Activated CD4-positive, alpha-beta T cell treated with anti-CD3 and anti-CD28 coated beads for 1 hour (primary cell): ENCODE results near the gene SRRM3.
"Not testable (repeated sequence)": the region's sequence is repeated elsewhere in the genome, so short reads cannot be mapped to it uniquely, and the experiment has no call there.

ENCODE experiments used
- DNase-seq: peaks from one replicate; pipeline ENCODE4 v3.0.0-alpha.2; 2020

The SRRM3 gene

DNA sequence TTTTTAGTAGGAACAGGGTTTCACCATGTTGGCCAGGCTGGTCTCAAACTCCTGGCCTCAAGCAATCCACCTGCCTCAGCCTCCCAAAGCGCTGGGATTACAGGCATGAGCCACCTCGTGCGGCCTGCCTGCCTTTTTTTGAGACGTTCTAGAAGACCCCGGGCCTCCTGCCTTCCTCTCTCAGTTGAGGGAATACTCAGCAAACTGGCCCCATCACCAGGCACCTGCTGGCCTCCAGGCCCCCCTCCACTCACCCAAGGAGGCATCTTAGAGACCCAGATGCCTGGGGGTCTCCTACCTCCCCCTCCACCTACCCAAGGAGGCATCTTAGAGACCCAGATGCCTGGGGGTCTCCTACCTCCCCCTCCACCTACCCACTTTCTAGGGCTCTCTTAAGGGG is 91.2 kb downstream of the SRRM3 start:
- not testable (repeated sequence) for DNase-seq

DNA sequence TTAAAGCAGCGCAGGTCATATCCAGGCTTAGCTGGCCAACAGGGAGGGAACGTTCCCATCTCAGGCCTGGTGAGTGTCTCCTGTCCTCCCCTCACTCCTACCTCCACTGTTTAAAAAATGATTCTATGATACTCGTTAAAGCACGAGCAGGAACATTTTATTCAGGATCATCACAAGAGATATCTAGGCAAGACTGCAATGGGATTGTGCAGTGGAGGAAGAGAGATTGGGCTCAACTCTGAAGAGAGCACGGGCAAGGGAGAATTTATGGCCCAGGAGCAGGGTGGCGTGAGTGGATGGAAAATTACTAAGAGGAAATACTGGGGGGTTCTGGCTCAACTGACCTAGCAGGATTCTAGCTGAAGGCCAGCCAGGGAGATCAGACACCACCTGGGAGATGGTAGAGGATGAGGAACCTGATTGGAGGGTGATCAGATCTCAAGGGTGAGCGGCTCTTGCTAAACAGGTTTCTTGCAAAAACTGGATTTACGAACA is 91.8 kb downstream of the SRRM3 start:
- no peak for DNase-seq

DNA sequence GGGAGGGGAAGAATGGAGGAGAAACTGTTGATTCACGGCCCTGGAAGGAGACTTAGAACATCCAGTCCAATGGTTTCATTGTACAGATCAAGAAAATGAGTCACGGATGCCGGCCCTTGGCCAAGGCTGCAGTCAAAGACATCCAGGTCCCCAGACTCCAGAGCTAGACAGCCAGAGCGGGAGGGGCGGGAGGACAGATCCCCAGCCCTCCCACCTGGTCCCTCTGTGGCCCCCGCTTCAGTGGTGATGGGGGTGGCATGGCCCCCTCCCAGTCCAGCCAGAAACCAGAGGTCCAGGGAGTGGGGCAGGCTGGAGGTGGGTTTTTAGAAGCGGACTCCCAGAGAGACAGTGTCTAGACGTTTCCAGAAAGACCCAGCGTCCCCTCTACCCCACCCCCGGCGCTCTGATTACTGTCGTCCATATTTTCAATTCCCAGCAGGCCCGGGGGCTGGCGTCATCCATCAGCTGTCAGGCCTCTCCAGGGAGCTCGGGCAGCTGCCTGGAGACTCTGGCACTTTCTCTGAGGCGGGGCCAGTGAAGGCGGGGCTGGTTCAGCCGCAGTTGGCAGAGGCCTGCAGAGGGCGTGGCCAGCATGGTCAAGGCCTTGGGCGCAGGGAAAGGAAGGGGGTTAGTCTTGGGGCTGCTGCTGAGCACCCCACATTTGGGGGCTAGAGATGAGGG is 92.8 kb downstream of the SRRM3 start:
- DNase-seq = no peak

DNA sequence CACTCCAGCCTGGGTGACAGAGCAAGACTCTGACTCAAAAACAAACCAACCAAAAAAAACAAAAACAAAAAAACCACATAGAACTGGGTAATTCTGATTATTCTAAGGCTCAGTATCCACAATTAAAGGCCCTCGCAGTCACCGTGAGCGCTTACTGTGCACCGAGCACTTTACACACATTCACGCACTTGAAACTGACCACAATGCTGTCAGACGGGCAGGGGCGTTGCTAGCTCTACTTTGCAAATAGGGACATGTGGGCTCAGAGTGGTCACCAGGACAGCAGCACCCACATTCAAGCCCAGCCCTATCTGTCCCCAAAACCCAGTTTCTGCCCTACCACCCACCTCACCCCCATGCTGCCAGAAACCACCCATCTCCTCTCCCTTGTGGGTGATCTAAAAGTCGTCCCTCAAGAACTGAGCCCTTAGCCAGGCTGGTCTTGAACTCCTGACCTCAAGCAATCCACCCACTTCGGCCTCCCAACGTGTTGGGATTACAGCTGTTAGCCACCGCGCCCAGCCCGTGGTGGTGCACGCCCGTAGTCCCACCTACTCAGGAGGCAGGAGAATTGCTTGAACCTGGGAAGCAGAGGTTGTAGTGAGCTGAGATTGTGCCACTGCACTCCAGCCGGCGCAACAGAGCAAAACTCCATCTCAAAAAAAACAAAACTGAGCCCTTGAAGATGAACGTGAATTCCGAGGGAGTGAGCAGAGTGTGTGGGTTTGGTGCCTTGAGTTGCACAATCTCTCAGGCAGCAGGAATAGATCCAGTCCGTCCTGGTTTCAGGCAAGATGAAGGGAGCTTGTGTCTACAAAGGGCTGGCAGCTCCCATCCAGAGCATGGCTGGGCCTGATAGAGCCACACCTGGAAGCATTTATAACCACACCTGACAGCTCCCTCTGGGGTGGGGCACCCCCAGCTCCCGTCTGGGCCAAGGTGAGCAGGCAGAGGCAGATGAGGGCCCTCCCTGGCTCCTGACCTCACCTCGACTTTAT is 95.3 kb downstream of the SRRM3 start:
- no peak for DNase-seq

DNA sequence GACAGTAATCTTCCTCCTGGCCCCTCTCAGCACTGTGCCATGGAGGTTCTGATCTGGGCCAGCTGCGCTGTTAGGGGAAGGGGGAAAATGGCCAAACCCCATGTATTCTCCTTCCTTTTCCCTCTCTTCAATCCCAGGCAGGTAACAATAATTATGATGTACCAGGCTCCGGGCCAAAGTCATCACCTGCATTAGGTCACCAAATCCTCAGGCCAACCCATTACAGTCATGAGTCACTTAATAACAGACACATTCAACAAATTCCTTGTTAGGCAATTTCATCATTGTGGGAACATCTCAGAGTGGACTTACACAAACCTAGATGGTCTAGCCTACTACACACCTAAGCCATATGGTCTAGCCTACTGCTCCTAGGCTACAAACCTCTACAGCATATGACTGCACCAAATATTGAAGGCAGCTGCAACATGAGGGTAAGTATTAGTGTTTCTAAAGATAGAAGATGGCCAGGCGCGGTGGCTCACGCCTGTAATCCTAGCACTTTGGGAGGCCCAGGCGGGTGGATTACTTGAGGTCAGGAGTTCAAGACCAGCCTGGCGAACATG is 98.6 kb downstream of the SRRM3 start:
- no peak for DNase-seq

DNA sequence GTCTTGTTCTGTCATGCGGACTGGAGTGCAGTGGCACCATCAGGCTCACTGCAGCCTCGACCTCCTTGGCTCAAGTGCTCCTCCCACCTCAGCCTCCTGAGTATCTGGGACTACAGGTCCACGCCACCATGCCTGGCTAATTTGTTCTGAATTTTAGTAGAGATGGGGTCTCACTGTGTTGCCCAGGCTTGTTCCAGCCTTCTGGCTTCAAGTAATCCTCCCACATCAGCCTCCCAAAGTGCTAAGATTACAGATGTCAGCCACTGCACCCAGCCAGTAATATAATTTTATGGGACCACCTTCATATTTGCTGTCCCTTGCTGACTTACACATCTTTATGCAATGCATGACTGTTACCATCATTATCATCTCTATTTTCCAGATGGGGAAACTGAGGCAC is 99.3 kb downstream of the SRRM3 start:
- DNase-seq = no peak

DNA sequence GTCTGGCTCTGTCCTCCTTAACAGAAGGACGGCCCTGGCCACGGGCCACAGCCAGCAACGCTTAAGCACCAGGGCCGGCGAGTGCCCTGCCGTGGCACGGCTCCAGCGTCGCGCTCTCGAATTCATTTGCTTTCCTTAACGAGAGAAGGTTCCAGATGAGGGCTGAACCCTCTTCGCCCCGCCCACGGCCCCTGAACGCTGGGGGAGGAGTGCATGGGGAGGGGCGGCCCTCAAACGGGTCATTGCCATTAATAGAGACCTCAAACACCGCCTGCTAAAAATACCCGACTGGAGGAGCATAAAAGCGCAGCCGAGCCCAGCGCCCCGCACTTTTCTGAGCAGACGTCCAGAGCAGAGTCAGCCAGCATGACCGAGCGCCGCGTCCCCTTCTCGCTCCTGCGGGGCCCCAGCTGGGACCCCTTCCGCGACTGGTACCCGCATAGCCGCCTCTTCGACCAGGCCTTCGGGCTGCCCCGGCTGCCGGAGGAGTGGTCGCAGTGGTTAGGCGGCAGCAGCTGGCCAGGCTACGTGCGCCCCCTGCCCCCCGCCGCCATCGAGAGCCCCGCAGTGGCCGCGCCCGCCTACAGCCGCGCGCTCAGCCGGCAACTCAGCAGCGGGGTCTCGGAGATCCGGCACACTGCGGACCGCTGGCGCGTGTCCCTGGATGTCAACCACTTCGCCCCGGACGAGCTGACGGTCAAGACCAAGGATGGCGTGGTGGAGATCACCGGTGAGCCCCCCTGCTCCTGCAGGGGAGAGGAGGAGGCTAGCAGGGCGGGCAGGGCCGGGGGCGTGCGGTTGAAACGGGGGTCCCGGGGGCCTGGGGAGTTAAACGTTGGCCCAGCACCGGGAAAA is 100.9 kb downstream of the SRRM3 start, which contains the start of gene HSPB1:
Gene HSPB1, plus strand, starts transcription at position 327 of the 855 bp plus-strand sequence. Its CDS starts 40 bp downstream, at position 367.
- peak; percentile 55 for DNase-seq

DNA sequence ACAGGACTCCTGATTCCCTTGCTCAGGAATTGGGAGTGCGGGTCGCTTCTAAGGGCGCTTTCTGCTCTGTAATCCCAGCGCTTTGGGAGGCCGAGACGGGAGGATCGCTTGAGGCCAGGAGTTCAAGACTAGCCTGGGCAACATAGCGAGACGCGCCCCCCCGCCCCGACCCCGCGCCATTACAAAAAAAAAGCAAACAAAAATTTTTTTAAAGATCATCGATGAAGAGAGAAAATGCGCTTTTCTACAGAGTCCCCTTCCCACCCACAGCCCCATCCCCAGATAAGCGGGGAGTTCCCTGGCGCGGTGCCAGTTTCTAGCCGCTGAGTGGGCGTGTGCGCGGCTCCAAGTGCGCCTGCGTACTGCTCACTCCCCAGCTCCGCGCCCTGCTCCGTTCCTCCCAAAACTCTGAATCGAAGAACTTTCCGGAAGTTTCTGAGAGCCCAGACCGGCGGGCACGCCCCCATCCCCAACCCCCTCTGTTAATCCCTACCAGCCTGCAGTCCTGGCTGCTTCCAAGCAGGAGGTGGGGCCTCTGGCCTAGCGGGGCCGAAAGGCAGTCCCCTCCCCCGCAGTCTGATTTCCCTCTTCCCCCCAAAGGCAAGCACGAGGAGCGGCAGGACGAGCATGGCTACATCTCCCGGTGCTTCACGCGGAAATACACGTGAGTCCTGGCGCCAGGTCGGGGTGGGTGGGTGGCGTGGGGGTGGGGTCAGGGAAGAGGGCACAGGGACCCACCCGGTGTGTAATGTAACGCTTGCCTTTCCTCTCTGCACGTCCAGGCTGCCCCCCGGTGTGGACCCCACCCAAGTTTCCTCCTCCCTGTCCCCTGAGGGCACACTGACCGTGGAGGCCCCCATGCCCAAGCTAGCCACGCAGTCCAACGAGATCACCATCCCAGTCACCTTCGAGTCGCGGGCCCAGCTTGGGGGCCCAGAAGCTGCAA is 101.8 kb downstream of the SRRM3 start:
- peak; percentile 71 for DNase-seq

DNA sequence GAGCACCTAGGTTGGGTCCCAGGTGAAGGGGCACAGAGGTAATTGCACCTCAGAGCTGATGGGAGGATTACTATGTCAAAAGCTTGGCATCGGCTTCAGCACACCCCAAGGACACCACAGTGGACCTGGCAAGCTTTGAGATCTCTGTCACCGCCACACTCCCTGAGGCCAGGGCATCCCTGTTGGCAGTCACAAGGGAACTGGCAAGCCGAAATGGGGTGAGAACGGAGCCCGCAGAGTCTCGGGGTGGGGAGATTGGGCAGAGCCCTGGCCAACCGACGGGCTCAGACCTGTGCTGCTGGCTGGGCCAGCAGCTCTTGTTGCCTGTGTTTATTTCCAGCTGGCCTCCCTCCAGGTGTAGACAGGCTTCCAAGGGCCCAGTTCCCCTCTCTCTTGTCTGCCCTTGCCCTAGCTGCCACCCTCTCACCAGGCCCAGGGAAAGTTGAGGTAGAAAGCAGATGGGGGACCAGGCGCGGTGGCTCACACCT is 103.2 kb downstream of the SRRM3 start:
- no peak for DNase-seq

DNA sequence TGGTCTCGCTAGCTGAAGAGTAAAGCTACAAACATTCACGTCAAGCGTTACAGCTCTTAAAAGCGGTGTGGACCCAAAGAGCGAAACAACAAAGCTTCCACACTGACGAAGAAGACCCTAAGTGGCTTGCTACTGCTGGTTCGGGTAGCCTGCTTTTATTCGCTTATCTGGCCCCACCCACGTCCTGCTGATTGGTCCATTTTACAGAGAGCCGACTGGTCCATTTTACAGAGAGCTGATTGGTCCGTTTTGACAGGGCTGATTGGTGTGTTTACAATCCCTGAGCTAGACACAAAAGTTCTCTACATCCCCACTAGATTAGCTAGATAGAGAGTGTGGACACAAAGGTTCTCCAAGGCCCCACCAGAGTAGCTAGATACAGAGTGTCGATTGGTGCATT is 107.2 kb downstream of the SRRM3 start:
- not testable (repeated sequence) for DNase-seq

DNA sequence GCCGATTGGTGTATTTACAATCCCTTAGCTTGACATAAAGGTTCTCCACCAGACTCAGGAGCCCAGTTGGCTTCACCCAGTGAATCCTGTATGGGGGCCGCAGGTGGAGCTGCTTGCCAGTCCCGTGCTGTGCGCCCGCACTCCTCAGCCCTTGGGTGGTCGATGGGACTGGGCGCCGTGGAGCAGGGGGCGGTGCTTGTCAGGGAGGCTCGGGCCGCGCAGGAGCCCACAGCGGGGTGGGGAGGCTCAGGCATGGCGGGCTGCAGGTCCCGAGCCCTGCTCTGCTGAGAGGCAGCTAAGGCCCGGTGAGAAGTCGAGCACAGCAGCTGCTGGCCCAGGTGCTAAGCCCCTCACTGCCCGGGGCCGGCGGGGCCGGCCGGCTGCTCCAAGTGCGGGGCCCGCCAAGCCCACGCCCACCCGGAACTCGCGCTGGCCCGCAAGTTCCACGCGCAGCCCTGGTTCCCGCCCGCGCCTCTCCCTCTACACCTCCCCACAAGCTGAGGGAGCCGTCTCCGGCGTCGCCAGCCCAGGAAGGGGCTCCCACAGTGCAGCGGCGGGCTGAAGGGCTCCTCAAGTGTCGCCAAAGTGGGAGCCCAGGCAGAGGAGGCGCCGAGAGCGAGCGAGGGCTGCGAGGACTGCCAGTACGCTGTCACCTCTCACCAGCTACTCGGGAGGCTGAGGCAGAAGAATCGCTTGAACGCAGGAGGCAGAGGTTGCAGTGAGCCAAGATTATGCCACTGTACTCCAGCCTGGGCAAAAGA is 107.8 kb downstream of the SRRM3 start:
- DNase-seq = not testable (repeated sequence)

DNA sequence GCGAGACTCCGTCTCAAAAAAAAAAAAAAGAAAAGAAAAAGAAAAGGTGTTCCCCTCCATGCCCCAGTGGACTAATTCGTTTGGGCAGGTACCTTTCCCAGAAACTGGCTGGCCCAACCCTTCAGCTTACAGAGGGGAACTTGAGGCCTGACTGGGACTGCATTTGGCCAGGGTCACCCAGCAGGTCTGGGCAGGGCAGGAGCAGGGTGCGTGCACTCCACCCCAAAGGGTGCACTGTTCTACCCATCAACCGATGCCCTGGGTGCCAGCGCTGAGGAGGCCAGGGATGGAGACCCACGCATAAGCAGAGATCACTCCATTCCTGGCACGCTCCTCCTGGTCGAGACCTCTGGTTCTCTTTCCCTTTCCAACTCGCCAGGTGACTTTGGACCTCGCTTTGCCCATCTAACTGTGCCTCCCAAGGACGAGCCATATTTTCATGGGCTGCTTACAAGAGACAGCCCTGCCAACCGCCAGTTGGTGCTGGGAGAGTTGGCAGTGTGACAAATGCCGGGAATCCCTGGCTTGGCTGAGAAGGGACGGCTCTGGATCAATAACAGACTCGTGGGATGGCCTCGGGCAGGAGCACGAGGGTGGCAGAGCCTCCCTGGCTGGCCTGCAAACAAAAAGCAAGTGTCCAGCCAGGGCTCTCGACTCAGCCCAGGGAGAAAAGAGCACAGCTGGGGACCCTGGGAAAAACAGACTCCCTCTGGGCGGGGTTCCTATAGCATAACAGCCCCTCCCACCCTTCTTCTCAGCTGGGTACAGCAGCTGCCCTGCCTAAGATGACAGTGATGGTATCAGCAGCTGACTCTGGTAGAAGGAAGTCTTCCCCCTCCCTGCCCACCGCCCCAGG is 108.6 kb downstream of the SRRM3 start:
- DNase-seq = no peak

DNA sequence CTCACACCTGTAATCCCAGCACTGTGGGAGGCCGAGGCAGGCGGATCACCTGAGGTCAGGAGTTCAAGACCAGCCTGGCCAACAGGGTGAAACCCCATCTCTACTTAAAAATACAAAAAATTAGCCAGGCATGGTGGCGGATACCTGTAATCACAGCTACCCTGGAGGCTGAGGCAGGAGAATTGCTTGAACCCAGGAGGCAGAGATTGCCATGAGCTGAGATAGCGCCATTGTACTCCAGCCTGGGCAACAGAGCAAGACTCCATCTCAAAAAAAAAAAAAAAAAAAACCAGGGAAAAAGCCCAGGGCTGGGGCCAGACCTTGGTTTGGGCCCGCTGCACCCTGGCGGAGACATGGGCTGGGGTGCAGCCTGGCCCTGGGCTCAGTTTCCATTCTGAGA is 110.1 kb downstream of the SRRM3 start:
- not testable (repeated sequence) for DNase-seq

DNA sequence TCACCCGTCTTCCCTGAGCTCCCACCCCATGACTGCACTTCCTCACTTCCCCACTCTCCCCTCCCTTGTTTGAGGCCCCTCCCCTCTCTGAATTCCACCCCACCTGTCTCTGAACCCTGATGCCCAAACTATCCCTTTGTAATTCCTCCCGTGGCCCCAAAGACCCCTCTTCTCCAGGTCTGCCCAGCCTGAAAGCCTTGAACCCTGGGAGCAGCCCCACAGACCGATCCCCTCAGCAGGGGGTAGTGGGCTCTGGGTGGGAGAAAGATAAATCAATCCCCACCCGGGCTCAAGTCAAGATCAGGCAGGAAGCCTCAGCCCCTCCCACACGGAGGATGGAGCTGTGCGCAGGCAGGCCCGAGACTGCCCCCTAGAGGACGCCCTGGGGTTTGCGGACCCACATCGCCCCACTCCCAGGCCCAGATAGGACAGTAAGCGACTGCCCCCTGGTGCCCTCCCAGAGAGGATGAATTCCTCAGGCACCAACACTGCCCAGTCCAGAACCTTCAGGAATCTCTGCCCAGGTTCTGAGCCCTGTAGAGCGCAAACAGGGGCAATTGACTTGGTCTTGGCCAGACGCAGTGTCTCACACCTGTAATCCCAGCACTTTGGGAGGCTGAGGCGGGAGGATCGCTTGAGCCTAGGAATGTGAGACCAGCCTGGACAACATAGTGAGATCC is 112.5 kb downstream of the SRRM3 start:
- peak; percentile 93 for DNase-seq

DNA sequence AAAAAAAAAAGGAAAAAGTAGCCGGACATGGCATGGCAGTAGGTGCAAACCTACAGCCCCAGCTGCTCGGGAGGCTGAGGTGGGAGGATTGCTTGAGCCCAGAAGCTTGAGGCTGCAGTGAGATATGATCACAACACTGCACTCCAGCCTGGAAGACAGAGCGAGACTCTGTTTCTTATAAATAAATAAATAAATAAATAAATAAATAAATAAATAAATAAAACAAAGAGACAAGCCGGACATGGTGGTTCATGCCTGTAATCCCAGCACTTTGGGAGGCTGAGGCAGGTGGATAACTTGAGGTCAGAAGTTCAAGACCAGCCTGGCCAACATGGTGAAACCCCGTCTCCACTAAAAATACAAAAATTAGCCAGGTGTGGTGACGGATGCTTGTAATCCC is 113.0 kb downstream of the SRRM3 start:
- not testable (repeated sequence) for DNase-seq

DNA sequence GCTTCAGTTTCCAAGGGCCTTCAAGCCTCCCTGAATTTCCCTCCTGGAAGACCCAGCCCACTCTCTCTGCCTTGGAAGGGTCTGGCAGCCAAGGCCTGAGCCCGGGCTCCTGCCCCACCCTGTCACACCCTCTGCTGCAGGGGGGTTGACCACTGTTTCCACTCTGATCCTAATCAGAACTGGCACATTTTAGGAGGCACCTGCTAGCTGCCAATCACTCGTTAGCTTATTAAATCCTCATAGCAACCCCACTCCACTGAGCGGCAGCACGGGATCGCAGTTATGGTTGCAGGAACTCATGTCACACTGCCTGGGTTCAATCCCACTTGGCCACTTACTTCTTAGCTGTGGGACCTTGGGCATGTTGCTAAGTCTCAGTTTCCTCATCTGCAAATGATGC is 113.7 kb downstream of the SRRM3 start:
- no peak for DNase-seq

DNA sequence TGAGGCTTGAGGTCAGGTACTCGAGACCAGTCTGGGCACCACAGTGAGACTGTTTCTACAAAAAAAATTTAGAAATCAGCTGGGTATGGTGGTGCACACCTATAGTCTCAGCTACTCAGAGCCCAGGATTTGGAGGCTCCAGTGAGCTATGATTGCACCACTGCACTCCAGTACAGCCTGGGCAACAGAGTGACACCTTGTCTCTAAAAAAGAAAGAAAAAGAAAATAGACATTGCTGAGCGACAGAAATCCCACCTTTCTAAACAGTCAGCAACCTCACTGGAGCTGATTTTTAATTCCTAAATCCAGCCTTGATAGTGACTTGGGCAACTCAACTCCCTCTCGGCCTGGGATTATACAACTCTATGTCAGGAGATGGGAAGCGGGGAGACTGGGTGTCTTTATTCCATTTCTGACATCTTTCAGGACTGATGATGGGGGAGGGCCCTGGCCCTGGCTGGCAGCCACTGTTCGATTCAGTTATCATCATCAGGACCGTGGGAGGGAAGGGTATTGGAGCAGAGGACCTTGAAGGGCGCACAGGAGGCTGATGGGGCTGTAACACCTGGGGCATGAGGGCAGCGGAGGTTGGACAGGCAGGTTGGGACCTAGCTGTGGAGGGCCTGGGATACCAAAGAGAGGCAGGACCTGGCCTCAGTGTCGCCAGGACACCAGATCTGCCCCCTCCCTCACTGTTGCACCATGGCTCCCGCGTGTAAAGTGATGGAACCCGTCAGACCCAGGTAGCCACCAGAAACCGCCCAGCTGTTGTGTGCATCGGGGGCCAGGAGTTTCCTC is 115.5 kb downstream of the SRRM3 start:
- no peak for DNase-seq
